Measurements from ENCODE around the gene RPTOR.

Gene RPTOR

DNA sequence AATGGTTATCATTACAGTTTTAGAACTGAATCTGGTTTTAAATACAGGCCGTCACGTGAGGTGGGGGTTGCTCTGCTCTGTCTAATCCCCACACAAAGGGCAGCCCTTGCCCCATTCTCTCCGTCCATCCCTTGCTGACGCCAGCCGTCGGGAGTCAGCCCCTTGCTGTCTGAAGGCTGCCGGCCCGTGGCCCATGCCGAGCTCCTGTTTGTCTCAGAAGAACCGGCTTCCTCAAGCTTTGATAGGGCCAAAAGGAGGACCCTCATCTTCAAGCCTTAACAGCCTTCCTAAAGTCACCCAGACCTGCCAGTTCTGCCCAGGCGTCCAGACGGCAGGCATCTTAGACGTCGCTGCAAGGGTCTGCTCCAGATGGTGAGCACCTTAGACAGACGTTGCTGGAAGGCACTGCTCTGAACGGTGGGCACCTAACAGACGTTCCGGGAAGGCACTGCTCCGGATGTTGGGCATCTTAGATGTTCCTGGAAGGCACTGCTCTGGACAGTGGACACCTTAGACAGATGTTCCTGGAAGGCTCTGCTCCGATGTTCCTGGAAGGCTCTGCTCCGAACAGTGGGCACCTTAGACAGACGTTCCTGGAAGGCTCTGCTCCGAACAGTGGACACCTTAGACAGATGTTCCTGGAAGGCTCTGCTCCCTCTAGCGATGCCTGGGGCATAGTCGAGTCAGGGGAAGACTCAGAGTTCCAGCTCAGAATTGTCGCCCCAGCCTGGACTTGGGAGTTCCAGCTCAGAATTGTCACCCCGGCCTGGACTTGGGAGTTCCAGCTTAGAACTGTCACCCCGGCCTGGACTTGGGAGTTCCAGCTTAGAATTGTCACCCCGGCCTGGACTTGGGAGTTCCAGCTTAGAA, 411.9 kb downstream of the RPTOR start:
- DNase-seq = no peak

DNA sequence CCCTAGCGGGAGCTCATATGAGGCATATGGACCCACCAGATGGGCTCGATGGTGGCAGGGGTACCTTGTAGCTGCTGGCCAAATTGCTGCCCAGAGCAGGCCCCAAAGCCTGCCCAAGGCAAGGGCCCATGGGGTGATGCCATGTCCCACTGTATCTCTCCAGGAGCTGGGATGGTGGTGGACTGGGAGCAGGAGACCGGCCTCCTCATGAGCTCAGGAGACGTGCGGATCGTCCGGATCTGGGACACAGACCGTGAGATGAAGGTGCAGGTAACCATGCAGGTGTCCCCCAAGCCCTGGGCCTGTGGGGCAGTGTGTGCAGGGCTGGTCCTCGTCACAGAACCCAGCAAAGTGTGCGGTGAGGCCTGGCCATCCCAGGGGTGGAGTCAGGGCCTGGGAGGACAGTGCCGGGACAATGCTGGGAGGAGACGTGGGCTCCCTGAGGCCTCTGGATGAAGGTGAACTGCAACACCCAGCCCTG, 412.9 kb downstream of the RPTOR start:
- no peak for DNase-seq

DNA sequence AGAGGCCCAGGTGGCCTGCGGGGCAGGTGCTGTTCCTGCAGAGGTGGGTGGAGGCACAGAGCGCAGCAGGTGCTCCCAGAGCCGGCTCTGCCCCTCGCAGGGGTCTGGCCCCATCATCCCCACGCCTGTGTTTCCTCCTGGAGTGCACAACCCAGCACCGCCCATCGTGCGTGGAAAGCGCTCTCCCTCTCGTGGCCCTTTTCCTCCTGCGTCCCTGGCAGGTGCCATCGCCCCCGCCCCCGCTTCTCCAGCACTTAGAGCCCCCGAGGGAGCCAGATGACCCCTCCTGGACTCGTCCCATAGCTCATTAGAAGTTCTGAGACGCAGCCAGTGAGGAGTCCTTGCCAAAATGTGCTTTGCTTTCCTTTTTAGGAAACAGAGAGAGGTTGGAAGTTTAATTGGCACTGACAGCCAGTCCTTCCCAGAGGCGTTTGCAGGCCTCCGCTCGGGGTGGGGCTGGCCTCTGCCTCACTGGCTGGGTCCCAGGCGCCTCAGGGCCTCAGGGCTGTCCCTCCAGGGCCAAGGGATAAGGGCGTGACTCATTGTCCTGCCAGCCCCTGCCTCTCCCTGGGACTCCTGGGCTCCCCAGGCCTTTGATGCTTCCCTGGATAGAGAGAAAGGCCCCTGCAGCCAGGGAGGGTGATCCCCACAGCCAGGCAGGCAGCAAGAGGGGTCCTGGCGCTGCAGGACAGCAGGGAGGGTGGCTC, 414.8 kb downstream of the RPTOR start:
- peak; percentile 32 to 41 for DNase-seq

DNA sequence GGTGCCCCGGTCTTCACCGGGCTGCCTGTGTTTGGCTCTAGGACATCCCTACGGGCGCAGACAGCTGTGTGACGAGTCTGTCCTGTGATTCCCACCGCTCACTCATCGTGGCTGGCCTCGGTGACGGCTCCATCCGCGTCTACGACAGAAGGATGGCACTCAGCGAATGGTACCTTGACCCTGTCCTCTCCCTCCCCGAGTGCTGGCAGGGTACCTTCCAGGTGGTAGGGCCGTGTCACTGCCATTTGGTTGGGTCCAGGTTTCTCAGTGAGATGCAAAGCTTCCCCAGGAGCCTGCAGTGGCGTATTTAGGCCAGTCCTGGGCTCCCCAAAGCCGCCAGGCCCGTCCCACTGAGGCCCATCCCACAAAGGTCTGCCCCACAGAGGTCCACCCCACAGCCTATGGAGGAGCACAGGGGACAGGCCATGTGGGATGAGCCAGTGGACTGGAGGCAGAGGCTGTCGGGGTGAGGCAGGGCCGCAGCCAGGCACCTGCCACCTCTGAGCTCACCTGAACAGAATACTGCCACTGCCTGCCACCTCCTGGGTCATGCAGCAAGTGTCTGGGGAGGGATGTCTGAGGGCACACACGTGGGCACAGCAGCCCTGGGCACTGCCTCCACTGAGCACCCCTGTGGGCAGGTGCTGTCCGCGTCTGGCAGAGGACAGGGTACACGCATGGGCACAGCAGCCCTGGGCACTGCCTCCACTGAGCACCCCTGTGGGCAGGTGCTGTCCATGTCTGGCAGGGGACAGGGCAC, 415.6 kb downstream of the RPTOR start:
- DNase-seq = no peak

DNA sequence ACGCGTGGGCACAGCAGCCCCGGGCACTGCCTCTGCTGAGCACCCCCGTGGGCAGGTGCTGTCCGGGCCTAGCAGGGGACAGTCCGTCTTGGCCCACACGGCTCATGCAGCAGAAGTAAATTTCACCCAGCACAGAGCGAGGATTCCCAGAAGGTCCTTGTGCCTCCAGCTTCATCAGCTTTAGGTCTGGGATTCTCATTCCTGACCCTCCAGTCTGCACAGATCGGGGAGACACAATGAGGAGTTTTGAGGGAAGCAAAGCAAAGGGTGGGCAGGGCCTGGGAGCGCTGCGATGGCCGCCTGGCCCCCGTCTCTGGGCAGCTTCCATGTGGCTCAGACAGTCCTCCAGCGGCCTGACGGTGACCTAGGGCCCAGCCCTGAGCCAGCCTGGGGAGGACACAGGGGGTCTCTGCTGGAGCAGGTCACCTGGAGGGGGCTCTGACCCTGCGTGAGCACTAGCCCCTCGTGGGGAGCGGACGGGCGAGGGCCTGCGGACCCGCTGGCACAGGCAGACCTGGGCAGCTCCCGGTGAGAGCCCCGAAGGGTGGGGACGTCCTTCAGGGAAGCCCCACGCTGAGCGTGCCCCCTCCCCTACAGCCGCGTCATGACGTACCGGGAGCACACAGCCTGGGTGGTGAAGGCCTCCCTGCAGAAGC, 416.3 kb downstream of the RPTOR start:
- no peak for DNase-seq

DNA sequence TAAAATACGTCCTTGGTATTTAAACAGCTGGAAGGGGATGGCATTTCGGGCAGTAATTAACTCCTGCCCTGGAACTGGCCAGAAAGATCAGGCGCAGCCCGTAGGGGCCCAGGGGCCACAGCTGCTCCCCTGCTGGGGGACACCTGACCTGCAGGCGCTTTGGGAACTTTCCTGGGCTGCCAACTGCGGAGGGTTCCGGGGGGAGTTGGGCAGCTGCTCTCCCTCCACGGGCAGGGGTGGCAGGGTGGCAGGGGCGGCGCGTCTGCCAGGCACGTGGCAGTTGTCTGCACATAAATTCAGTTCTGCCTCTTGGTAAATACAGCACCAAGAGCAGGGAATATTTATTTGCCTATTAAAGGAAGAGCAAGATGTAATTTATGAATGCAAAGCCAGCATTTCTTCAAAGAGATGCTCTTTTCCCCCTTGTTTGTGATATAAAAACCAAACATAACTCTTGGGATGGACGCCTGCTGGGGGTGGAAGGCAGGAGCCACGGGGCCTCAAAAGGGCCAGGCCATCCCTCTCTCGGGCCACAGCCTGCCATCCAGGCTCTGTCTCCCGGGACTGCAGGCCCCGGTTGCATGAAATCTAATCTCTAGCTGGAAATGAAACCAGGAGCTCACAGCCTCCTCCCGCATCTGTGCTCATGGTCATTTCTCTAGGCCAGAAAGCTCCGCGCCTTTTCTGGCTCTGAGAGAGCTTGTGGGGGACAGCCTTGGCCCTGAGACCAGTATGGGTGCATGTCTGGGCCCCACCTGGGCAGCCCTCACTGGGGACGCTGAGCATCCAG, 417.1 kb downstream of the RPTOR start:
- no peak for DNase-seq

DNA sequence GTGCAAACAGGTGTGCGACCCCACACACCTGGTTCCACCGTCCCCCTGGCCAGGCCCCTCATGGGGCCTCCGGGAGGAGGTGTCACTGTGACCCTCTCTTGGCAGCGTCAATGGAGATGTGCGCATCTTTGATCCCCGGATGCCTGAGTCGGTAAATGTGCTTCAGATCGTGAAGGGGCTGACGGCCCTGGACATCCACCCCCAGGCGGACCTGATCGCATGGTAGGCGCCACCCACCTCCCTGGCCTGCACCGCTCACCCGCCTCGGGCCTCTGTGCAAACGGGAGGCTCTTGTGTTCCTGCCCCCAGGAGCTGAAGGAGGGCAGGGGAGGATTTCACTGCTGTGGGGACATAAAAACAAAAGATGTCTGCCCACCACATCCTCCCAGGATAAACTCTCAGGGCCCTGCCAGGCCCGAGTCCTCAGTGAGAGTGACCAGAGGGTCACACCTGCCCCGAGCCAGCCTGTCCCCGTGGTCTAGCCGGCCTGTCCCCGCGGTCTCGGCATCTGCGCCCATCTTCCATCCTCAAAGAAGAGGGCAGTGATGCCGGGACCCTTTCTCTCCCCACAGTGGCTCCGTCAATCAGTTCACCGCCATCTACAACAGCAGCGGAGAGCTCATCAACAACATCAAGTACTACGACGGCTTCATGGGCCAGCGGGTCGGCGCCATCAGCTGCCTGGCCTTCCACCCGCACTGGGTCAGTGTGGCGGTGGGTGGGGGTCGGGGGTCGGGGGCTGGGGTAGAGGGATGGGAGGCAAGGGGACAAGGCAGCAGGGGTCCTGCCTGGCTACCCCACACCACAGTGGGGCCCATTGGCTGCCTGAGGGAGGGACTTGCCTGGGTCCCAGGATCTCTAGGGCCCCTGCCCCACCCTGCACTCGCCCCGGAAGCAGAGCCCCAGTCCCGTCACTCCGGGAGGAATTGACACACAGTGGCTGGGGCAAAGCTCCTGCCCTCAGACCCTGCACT, 418.0 kb downstream of the RPTOR start:
- DNase-seq = no peak

DNA sequence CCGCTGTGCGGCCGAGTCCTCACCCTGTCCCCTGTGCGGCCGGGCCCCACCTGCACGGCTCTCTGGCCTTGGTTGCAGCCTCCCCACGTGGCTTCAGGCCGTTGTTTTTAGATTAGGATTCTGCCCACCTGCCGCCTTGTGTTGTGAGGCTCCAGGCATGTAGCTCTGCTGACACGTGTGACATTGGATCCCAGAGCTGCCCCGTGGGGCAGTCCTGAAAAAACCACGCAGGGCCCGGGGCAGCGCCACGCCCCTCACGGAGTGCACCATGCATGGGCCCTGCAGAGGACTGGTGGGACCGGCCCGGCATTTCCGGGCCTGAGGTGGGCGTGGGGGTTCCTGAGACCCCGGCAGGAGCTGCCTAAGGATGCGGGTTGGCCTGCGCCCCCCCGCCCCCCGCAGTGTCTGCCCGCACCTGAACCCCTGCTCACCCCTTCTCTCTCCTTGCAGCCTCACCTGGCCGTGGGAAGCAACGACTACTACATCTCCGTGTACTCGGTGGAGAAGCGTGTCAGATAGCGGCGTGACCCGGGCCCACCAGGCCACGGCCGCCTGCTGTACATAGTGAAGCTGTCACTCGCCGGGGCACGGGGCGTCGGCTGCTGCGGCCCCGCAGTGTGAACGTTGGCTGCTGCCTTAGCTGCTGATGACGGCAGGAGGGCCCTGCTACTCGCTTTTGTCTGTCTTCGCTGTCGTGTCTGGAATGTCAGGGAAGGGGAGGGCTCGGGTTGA, 419.3 kb downstream of the RPTOR start:
- DNase-seq = no peak

DNA sequence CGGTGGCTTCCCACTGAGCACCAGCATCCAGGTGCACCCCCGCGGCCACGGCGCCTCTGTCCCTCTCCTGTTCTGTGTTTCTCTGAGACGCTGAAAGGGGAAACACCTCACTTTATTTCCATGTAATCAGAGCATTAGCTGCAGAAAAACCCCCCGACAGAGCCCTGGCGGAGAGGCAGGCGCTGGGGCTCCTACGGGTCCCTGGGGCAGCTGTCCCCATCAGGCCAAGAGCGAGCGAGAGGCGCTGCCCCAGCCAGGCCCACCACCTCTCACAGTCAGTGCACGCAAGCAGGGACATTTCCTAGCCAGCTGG, 419.9 kb downstream of the RPTOR start:
- DNase-seq = no peak

DNA sequence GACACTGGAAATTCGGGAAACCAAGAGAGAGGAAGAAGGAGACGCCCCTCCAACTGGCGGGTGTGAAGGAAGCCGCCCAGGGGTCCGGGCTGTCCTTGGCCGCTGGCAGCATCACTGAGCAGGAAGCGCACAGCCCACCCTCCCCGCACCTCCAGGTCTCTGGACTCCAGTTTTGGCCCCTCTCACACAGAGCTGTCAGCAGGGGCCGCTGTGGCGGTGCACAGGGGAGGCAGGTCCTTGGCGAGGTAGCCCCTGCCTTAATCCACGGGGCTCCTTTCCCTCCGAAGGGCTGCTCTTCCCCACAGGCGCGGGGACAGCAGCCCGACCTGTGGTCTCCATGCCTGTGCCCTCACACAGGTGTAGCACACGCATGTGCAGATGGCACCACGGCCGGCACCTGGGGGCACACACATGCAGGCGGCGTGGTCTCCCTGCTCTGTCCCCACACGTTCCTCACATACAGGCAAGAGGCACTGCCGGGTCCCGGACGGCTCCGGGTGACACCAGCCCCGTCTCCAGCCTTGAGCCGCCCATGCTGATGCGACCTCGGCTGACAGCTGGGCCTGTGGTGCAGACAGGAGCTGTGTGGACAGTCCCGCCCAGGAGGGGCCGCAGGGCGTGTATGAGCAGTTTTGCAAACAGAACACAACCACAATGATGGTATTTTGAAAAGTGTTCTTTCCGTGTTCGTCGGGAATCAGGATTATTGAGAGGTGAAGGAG, 420.4 kb downstream of the RPTOR start:
- no peak for DNase-seq

DNA sequence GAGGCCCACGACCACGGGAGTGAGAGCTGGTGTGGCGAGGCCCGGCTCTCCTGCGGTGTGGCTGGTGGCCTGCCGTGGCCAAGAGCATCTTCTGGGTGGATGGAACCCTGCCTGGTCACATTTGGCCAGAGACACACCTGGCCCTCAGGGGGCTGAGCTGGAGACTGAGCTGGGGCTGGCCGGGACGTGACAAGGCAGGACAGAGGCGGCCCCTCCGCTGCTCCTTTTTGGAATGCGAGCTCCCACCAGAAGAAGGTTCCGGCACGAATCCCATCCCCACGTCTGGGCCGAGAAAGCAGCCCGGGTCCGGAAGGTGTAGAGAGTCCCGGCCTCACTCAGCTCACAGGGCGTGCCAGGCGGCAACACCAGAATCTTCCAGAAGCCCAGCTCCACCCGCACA, 421.0 kb downstream of the RPTOR start:
- no peak for DNase-seq

DNA sequence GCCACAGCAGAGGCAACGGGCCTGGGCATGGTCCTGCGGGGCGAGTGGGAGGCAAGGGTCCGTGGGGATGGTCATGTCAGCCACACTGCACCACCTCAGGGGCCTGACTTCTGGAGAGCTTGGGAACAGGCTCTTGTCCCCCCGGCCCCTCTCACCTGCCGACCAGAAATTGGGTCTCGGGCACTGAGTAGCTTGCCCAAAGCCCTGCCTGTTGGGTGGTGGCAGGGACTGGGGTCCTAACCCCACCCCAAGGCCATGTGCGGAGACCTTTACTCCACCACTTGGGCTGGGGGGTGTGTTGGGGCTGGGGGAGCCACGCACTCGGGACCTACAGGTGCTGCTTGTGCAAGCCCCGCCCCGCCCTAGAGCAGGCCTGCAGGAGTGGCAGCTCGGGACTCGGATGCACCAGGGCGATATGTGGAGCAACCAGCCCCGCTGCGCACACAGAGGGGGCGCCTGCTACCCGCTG, 422.8 kb downstream of the RPTOR start:
- DNase-seq = no peak

DNA sequence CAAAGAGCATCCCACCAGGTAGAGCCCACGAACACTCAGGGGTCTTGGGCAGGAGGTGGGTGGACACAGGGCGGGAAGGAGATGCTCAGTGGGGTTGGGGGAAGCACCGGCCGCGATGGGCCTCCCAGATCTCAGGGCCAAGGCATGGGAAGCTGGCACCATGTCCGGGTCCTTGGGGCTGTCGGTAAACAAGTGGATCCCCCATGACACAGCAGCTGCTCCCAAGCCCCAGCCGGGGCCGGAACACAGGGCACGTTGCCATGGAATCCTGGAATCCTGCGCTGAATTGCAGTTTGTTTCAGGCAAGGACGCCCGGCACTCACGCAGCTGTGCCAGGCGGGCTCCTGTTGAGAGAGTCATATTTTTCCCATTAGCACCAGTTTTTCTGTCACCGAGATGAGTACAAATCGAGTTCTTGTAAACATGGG, 424.0 kb downstream of the RPTOR start:
- DNase-seq = peak; percentile 63 to 74

DNA sequence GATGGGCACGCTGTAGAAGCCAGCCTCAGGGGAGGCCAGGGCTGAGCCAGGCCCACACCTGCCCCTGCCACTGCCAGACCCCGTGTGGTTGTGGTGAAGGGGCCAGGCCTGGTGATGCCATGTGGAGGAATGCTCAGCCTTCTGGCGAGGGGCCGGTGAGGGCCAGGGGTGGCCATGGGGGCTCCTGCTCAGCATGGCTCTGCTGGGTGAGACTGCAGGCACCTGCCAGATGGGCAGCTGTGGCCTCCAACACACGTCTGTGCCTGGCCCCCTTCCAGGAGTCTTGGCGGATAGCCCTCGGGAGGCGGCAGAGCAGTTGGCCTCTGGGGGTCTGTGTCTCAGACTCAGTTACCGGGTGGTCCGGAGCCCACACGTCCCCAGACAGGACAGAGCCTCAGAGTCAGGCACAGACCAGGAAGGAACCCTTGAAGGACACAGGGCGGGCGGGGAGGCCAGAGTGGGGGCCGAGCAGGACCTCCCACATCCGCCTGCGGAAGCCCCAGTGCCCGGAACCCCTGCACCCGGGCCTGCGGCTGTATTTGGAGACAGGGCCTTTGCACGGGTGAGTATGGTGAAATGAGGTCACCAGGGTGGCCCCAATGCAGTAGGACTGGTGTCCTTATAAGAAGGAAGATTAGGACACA, 424.5 kb downstream of the RPTOR start:
- peak in 1 of 2 donors; percentile 54 for DNase-seq

DNA sequence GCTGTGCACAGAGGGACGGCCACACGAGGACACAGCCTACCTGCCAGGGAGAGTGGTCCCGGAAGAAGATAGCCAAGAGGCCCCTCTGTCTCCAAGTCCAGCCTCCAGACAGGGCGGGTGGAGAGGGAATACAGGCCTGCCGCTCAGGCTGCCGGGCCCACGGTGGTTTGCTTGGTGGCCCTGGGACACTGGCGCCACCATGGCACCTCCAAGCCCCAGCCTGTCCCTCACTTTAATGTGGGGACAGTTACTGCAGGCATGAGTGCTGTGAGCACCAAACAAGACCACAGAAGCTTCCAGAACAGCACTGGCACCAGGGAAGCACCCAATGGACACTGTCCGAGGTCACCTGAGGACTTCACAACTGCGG, 425.0 kb downstream of the RPTOR start:
- DNase-seq = no peak

DNA sequence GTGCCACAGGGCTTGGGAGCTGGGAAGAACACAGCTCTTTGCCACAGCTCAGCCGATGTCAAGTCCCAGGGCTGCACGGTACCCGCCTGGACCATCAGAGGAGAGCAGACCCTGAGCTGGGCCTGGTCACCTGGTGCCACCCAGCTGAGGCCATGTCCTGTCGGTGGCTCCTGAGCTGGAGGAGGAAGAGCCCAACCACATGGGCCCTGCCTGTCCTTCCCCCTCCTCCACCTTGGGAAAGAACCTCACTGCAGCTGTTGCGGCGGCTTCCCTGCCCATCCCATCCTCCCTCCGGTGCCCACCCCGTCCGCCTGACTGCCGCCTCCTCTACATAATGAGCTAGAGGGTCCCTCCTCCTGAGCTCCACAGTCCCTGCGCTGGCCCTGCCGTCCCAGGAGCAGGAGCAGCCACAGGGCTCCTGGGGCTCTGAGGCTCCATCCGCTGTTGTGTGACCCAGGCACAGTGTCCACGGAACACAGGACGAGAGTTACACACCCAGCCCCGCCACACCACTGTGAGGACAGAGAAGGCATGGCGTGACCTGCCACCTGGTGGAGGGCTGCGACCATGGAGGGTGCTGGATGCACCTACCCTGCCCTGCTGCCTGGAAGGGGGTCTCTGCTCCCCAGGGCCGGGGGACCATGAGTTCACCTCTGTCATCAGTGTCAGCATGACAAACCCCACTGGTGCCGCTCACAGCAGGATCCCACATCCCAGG, 425.6 kb downstream of the RPTOR start:
- DNase-seq = peak in 1 of 2 donors; percentile 27

DNA sequence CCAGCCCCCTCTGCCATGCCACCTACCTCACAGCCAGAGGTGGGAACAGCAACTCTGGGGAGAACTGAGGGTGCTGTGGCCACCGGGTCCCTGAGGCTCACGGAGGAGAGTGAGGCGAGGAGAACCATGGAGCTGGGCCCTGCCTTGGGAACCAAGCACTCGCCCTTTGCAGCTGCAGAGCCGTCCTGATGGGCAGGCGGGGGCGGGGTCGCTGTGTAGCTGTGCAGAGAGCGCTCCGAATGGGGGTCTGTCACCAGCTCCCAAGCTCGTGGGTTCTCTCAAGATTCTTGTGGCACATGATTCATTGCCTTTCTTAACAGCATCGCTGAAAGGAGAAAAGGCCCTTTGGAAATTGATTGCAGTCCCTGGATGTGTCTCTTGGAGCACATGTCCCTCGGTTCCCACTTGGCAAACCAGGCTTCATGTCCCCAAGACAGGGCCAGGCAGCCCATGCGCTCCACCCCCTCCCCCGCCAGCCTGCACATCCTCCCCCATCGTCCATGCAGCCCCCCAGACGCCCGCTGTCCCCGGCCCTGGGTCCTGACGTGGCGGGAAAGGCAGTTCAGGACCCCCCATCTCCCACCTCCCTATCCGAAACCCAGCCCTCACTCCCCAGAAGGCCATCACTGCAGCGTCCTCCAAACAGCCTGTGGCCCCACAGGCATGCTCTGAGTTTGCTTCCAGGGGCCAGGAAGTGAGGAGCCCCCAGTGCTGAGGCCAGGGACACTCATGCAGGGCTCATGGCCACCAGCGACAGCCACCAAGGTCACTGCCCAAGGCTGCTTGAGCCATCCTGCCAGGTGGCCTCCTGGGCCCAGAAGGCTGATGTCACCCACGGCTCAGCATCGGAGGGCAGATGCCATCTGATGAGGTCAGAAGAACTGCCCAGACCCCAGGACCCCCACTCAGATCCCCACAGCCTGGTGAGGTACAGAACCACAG, 426.4 kb downstream of the RPTOR start:
- no peak for DNase-seq

Data from hippocampal formation (tissue), 2 donors.